Measurements from ENCODE around the gene CDK6.

- TF ChIP-seq CTCF (IDR thresholded peaks at IDR 0.05; ENCODE audit: low read depth, low read length) (no peak), EZH2phosphoT487 (IDR thresholded peaks at IDR 0.05; ENCODE audit: low read depth) (no peak)
These were observed 194.4 kb downstream of the CDK6 start for GRCh38 chr7:92641921-92642511.

Measured in OCI-LY3 (cell line).